ENCODE data around the gene TET3. TPM values are rescaled to one million over a fixed set of nuclear protein-coding genes. Genes with fewer than 3 reads are reported as not detected.

The TET3 gene
- total RNA-seq, 1 experiment from 2014 or later = 3.7 TPM

GRCh38 chr2:74031221-74031620 is 46.5 kb downstream of the TET3 start:
- no peak for DNase-seq (ENCODE audit: low read depth)

- DNase-seq (ENCODE audit: low read depth) = no peak
These were observed 47.2 kb downstream of the TET3 start for GRCh38 chr2:74031959-74032287.

GRCh38 chr2:74033375-74033774 is 48.7 kb downstream of the TET3 start:
- no peak for DNase-seq (ENCODE audit: low read depth)

Other genes with a start within 250 kb of the TET3 start
- 59.7 and 67.8 TPM in 2 replicates for gene TPRKB, start 247.6 kb upstream of the TET3 start, total RNA-seq (2014; rRNA removed)
- 26.9 and 31.8 TPM in 2 replicates for gene DUSP11, start 204.8 kb upstream of the TET3 start, total RNA-seq (2014; rRNA removed)
- 0.06 TPM in 1 of 2 replicates, not detected in the other for gene C2orf78, start 200.7 kb upstream of the TET3 start, total RNA-seq (2014; rRNA removed)
- 1,102 and 1,126 TPM in 2 replicates for gene STAMBP, start 155.9 kb upstream of the TET3 start, total RNA-seq (2014; rRNA removed)
- gene ACTG2, start 91.9 kb upstream of the TET3 start, total RNA-seq (2014; rRNA removed) = 2.3 and 2.9 TPM in 2 replicates
- gene DGUOK, start 58.0 kb upstream of the TET3 start, total RNA-seq (2014; rRNA removed) = 87.3 and 103 TPM in 2 replicates
- 92.3 and 116 TPM in 2 replicates for gene BOLA3, start 163.0 kb downstream of the TET3 start, total RNA-seq (2014; rRNA removed)
- 113 and 131 TPM in 2 replicates for gene MOB1A, start 194.0 kb downstream of the TET3 start, total RNA-seq (2014; rRNA removed)
- 59.0 and 60.1 TPM in 2 replicates for gene MTHFD2, start 213.7 kb downstream of the TET3 start, total RNA-seq (2014; rRNA removed)

All from LHCN-M2 (cell line).